Measurements from ENCODE around the gene SMAGP.

DNA sequence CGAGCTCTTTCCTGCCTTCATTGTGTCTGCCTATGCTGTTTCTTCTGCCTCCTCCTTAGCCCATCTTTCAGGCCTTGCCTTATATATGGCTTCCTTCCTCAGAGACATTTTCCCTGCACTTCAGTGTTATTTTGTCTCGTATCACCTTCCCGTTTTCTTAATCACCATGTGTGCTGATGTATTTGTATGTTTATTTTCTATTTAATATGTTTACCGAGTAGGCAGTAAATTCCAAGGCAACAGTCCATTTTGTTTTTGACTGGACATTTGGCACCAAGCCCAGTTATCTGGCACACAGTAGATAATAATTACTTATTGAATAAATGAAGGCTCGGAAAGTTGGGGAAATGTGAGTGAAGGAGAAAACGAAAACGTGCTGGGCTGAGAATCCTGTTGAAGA is 47.8 kb downstream of the SMAGP start:
- TF ChIP-seq CTCF (IDR thresholded peaks at IDR 0.05) = no peak
- TF ChIP-seq POLR2AphosphoS5 (IDR thresholded peaks at IDR 0.05) = no peak
- TF ChIP-seq EP300 (IDR thresholded peaks at IDR 0.05) = no peak
- no peak for TF ChIP-seq POLR2A (IDR thresholded peaks at IDR 0.05)

All from suprapubic skin (tissue), 4 donors.